Fibroblast of villous mesenchyme (primary cell): ENCODE measurements around the gene NABP1. TPM values are rescaled to one million over a fixed set of nuclear protein-coding genes. Genes with fewer than 3 reads are reported as not detected.

Experiments used
- DNase-seq: peaks from one replicate; pipeline ENCODE4 v3.0.0-alpha.2; 2010; ENCODE audit warnings: low read depth
- H3K4me3 ChIP-seq: 2 replicates; pipeline ENCODE4 v1.5.1; 2011; ENCODE audit warnings: low read depth, mild to moderate bottlenecking, low read length
- CTCF ChIP-seq: IDR thresholded peaks from 2 replicates; pipeline ENCODE4 v1.5.1; 2012; ENCODE audit warnings: low read depth, mild to moderate bottlenecking, low read length; ENCODE audit not compliant: insufficient read depth
- small RNA-seq: library from RNA; depleted of rRNA; stranded (forward); fragments of <200 nt; gene quantifications from one replicate; pipeline ENCODE3, GENCODE V24; 2012
- total RNA-seq: library from RNA; depleted of rRNA; stranded (reverse); fragments of >200 nt; gene quantifications from 2 replicates; pipeline ENCODE4 v1.2.3, GENCODE V29; 2012

The NABP1 gene
- total RNA-seq, 1 donor: 308 TPM

DNA sequence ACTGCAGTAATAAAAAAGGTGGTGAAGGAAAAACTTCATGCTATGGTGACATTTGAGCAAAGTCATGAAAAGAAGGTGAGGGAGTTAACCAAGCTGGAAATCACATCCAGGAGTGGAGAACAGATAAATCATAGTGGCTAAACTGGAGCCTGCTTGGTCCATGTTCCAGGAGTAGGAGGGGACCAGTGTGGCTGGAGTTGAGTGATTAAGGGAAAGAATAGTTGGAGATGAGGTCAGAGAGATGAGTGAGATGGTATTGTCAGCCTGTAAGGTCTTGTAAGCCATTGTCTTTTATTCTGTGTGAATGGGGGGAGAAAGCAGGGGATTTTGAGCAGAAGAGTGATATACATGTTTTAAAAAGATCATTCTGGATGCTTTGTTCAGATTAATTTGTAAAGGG is 52.3 kb downstream of the NABP1 start:
- TF ChIP-seq CTCF: no peak
- DNase-seq: no peak
- H3K4me3 ChIP-seq: no peak overlapping the region

Small RNAs within 50 kb of the gene (small RNA-seq; reads per million reads assigned to genes)
- not detected for gene RF02271

Other genes starting within 250 kb of the NABP1 start
- 8.4 and 21.6 TPM in 2 replicates for gene CAVIN2, start 169.0 kb downstream of the NABP1 start, total RNA-seq